Measurements from ENCODE around the gene CCR6. TPM values are rescaled to one million over a fixed set of nuclear protein-coding genes. Genes with fewer than 3 reads are reported as not detected.
"Not testable (repeated sequence)": the region's sequence is repeated elsewhere in the genome, so short reads cannot be mapped to it uniquely, and the experiment has no call there.

The CCR6 gene
- total RNA-seq, 2 donors from 2014 or later, result 0.49 to 0.53 TPM

- TF ChIP-seq CTCF (IDR thresholded peaks at IDR 0.05), result no peak
- no peaks in the 10 kb centered on the region for H3K4me1 ChIP-seq
Measured at GRCh38 chr6:167087857-167088354, 35.0 kb upstream of the CCR6 start.

GRCh38 chr6:167088741-167089140 is 34.2 kb upstream of the CCR6 start:
- H3K4me1 ChIP-seq; H3K36me3 ChIP-seq; intact Hi-C loops (cut with DNase I); DNase-seq; H3K27ac ChIP-seq; H3K9me3 ChIP-seq; H3K27me3 ChIP-seq; H3K9ac ChIP-seq (ENCODE audit: low read depth in 2 of 2, low read length in 2 of 2); H3K4me3 ChIP-seq: not testable (repeated sequence)

More at GRCh38 chr6:167087857-167088354, 35.0 kb upstream of the CCR6 start:
- Histone ChIP-seq H3K9ac (ENCODE audit: low read depth in 2 of 2, low read length in 2 of 2) (no peak overlapping the region), H3K36me3 (no peaks in the 10 kb centered on the region), H3K27ac (no peak overlapping the region), H3K9me3 (no peaks in the 10 kb centered on the region), H3K27me3 (no peaks in the 10 kb centered on the region), H3K4me3 (no peak overlapping the region)
- DNase-seq, result no peak
- intact Hi-C loops (cut with DNase I), result no loop called here

- H3K36me3 ChIP-seq, result no peaks in the 10 kb centered on the region
- TF ChIP-seq CTCF (IDR thresholded peaks at IDR 0.05), result no peak
- no peak for DNase-seq
- H3K9me3 ChIP-seq, result no peaks in the 10 kb centered on the region
- H3K27ac ChIP-seq, result no peak overlapping the region
- intact Hi-C loops (cut with DNase I), result no loop called here
- H3K4me3 ChIP-seq, result no peak overlapping the region
- no peaks in the 10 kb centered on the region for H3K4me1 ChIP-seq
- H3K27me3 ChIP-seq, result no peaks in the 10 kb centered on the region
- no peak overlapping the region for H3K9ac ChIP-seq (ENCODE audit: low read depth in 2 of 2, low read length in 2 of 2)
Measured at GRCh38 chr6:167089243-167090142, 33.4 kb upstream of the CCR6 start.

GRCh38 chr6:167090171-167090570 is 32.7 kb upstream of the CCR6 start:
- no peak overlapping the region for H3K9ac ChIP-seq (ENCODE audit: low read depth in 2 of 2, low read length in 2 of 2)
- no peak overlapping the region for H3K4me3 ChIP-seq
- no peak for DNase-seq
- no peaks in the 10 kb centered on the region for H3K27me3 ChIP-seq
- H3K4me1 ChIP-seq, result no peaks in the 10 kb centered on the region
- no peaks in the 10 kb centered on the region for H3K9me3 ChIP-seq
- no peaks in the 10 kb centered on the region for H3K36me3 ChIP-seq
- no peak overlapping the region for H3K27ac ChIP-seq
- no peak for TF ChIP-seq CTCF (IDR thresholded peaks at IDR 0.05)
- intact Hi-C loops (cut with DNase I), result no loop called here

- no peak for DNase-seq
- no peaks in the 10 kb centered on the region for H3K9me3 ChIP-seq
- no peak overlapping the region for H3K27ac ChIP-seq
- no peaks in the 10 kb centered on the region for H3K4me1 ChIP-seq
- H3K27me3 ChIP-seq, result no peaks in the 10 kb centered on the region
- TF ChIP-seq CTCF (IDR thresholded peaks at IDR 0.05), result no peak
- H3K9ac ChIP-seq (ENCODE audit: low read depth in 2 of 2, low read length in 2 of 2), result no peak overlapping the region
- intact Hi-C loops (cut with DNase I), result no loop called here
- no peak overlapping the region for H3K4me3 ChIP-seq
- no peaks in the 10 kb centered on the region for H3K36me3 ChIP-seq
Measured at GRCh38 chr6:167091026-167091804, 31.7 kb upstream of the CCR6 start.
